ENCODE data around the gene FRMD4A.

DNA sequence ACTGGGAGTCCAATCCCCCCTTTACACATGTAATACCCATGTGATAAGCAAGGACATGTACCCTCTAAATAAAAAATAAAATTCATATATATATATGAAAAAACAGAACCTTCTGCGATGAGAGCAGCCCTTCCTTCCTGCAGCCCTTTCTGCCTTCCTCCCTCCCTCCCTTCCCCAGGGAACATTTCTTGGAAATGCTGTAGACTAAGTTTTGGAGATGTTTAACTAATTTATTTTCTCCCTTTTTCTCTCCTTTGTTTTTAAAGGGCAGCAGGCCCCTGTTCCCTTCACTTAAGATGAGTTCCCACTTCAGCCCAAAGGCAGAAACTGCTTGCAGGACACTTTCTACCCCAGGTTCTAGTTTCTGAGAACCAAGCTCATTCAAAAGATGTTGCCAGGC is 179.2 kb downstream of the FRMD4A start:
- TF ChIP-seq, protein P1, sequence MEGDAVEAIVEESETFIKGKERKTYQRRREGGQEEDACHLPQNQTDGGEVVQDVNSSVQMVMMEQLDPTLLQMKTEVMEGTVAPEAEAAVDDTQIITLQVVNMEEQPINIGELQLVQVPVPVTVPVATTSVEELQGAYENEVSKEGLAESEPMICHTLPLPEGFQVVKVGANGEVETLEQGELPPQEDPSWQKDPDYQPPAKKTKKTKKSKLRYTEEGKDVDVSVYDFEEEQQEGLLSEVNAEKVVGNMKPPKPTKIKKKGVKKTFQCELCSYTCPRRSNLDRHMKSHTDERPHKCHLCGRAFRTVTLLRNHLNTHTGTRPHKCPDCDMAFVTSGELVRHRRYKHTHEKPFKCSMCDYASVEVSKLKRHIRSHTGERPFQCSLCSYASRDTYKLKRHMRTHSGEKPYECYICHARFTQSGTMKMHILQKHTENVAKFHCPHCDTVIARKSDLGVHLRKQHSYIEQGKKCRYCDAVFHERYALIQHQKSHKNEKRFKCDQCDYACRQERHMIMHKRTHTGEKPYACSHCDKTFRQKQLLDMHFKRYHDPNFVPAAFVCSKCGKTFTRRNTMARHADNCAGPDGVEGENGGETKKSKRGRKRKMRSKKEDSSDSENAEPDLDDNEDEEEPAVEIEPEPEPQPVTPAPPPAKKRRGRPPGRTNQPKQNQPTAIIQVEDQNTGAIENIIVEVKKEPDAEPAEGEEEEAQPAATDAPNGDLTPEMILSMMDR (IDR thresholded peaks at IDR 0.05): no peak
- TF ChIP-seq POLR2A (IDR thresholded peaks at IDR 0.05): no peak

All from testis (tissue), 2 donors.